ENCODE data around the gene ACTR1B.

GRCh38 chr2:97706708-97707345, 43.0 kb upstream of the ACTR1B start:
- TF ChIP-seq CTCF (IDR thresholded peaks at IDR 0.05) (no peak), MAX (IDR thresholded peaks at IDR 0.05; ENCODE audit: low read depth) (no peak), POLR2AphosphoS5 (IDR thresholded peaks at IDR 0.05; ENCODE audit: low read depth, low read length) (no peak), RAD21 (IDR thresholded peaks at IDR 0.05; ENCODE audit: low read length) (no peak), TEAD4 (IDR thresholded peaks at IDR 0.05; ENCODE audit: borderline replicate concordance, insufficient read depth) (no peak), SMC3 (IDR thresholded peaks at IDR 0.05; ENCODE audit: low read depth, low read length) (no peak), EP300 (IDR thresholded peaks at IDR 0.05; ENCODE audit: borderline replicate concordance in 1 of 2, low read depth in 1 of 2, low read length in 1 of 2) (no peak), RXRA (IDR thresholded peaks at IDR 0.05; ENCODE audit: borderline replicate concordance, low read depth) (no peak), NRF1 (IDR thresholded peaks at IDR 0.05; ENCODE audit: low read depth, low read length) (no peak), ELF1 (IDR thresholded peaks at IDR 0.05) (no peak), TAF1 (IDR thresholded peaks at IDR 0.05; ENCODE audit: borderline replicate concordance, low read depth, low read length) (no peak), EZH2phosphoT487 (IDR thresholded peaks at IDR 0.05; ENCODE audit: borderline replicate concordance, low read depth) (no peak), FOSL2 (IDR thresholded peaks at IDR 0.05; ENCODE audit: borderline replicate concordance, low read depth) (no peak)
